Liver (tissue), 9 donors: ENCODE data around the gene ARIH2. TPM values are rescaled to one million over a fixed set of nuclear protein-coding genes. Genes with fewer than 3 reads are reported as not detected.

ENCODE experiments used
- DNase-seq: peaks from one replicate; pipeline ENCODE4 v3.0.0-alpha.2; 2017; ENCODE audit warnings: low spot score
- H3K27ac ChIP-seq, 2 donors: one replicate each; pipeline ENCODE4 v1.7.0; 2013; ENCODE audit warnings: inconsistent platforms in 2 of 2, low read length in 2 of 2, control low read depth in 1 of 2, low read depth in 1 of 2, mild to moderate bottlenecking in 1 of 2
- H3K27me3 ChIP-seq, 4 donors: one replicate each; pipeline versions ENCODE4 v1.6.1 to v1.7.0; 2013; ENCODE audit warnings: low read length in 3 of 4, inconsistent platforms in 1 of 4, mild to moderate bottlenecking in 1 of 4, moderate library complexity in 1 of 4; ENCODE audit not compliant: control insufficient read depth in 4 of 4, insufficient read depth in 4 of 4
- H3K36me3 ChIP-seq, 4 donors: one replicate each; pipeline versions ENCODE4 v1.6.1 to v1.7.0; 2013; ENCODE audit warnings: low read length in 3 of 4, mild to moderate bottlenecking in 3 of 4, low read depth in 1 of 4, moderate library complexity in 1 of 4; ENCODE audit not compliant: control insufficient read depth in 4 of 4, insufficient read depth in 3 of 4
- H3K4me1 ChIP-seq, 4 donors: one replicate each; pipeline versions ENCODE4 v1.6.1 to v1.7.0; 2013; ENCODE audit warnings: low read length in 3 of 4, mild to moderate bottlenecking in 3 of 4, moderate library complexity in 1 of 4; ENCODE audit not compliant: control insufficient read depth in 4 of 4, insufficient read depth in 4 of 4
- H3K4me3 ChIP-seq, 3 donors: one replicate each; pipeline versions ENCODE4 v1.6.1 to v1.7.0; 2013; ENCODE audit warnings: low read length in 3 of 3, control low read depth in 1 of 3, low read depth in 1 of 3, mild to moderate bottlenecking in 1 of 3
- H3K9ac ChIP-seq, 2 donors: one replicate each; pipeline ENCODE4 v1.7.0; 2013; ENCODE audit warnings: low read length in 2 of 2, mild to moderate bottlenecking in 2 of 2, moderate library complexity in 2 of 2, control low read depth in 1 of 2, low read depth in 1 of 2
- H3K9me3 ChIP-seq, 4 donors: one replicate each; pipeline versions ENCODE4 v1.6.1 to v1.7.0; 2013; ENCODE audit warnings: low read length in 3 of 4; ENCODE audit not compliant: control insufficient read depth in 4 of 4
- CTCF ChIP-seq: fragments of 150-350 bp; IDR thresholded peaks from 2 replicates; pipeline ENCODE4 v1.5.1; 2017; ENCODE audit warnings: improper control_type of control experiment, low read depth, low read length; ENCODE audit not compliant: missing input control
- EGR1 ChIP-seq, 2 donors: IDR thresholded peaks; 2 replicates each; pipeline ENCODE4 v1.6.1; 2016 to 2018; ENCODE audit warnings: antibody characterized with exemption in 2 of 2, low read depth in 2 of 2
- FOXA1 ChIP-seq: IDR thresholded peaks from 2 replicates; pipeline ENCODE4 v1.6.1; 2016; ENCODE audit warnings: antibody characterized with exemption
- GABPA ChIP-seq, 2 donors: IDR thresholded peaks in 1 of 2; conservative IDR thresholded peaks in 1 of 2; 2 replicates each; pipeline ENCODE4 v1.6.1; 2016; ENCODE audit warnings: antibody characterized with exemption in 2 of 2, mild to moderate bottlenecking in 1 of 2, moderate library complexity in 1 of 2
- HNF4A ChIP-seq, 2 donors: conservative IDR thresholded peaks; 2 replicates each; pipeline ENCODE4 v1.6.1; 2016; ENCODE audit warnings: antibody characterized with exemption in 2 of 2, mild to moderate bottlenecking in 2 of 2
- HNF4G ChIP-seq: IDR thresholded peaks from 2 replicates; pipeline ENCODE4 v1.6.1; 2016; ENCODE audit warnings: antibody characterized with exemption
- JUND ChIP-seq, 2 donors: IDR thresholded peaks; 2 replicates each; pipeline ENCODE4 v1.6.1; 2016; ENCODE audit warnings: antibody characterized with exemption in 2 of 2
- MAX ChIP-seq: IDR thresholded peaks from 2 replicates; pipeline ENCODE4 v1.6.1; 2016; ENCODE audit warnings: antibody characterized with exemption
- NR2F2 ChIP-seq: IDR thresholded peaks from 2 replicates; pipeline ENCODE4 v1.6.1; 2016; ENCODE audit warnings: antibody characterized with exemption
- RAD21 ChIP-seq, 2 donors: IDR thresholded peaks; 2 replicates each; pipeline ENCODE4 v1.6.1; 2016; ENCODE audit warnings: antibody characterized with exemption in 2 of 2, mild to moderate bottlenecking in 2 of 2
- TAF1 ChIP-seq: conservative IDR thresholded peaks from 2 replicates; pipeline ENCODE4 v1.6.1; 2016; ENCODE audit warnings: antibody characterized with exemption, mild to moderate bottlenecking
- WGBS: extraction: QIAGEN DNeasy Blood & Tissue Kit; methylation state at CpG from one replicate; pipeline ENCODE4 v1.1.7; 2013; 5-methylcytosine and 5-hydroxymethylcytosine counted together
- polyA plus RNA-seq, 2 donors: library from polyadenylated mRNA; stranded (reverse) in 1 of 2; unstranded in 1 of 2; fragments of 200-250 nt in 1 of 2; fragments of >200 nt in 1 of 2; fragmentation: Nextera tagmentation in 1 of 2; extraction: Ambion mirVana in 1 of 2; gene quantifications; one replicate each; pipeline versions ENCODE4 v1.2.1 to v1.2.3, GENCODE V29; 2013 to 2015
- total RNA-seq, 2 donors: library from RNA; depleted of rRNA; stranded (reverse); fragments of >200 nt; gene quantifications; one replicate each; pipeline ENCODE4 v1.2.3, GENCODE V29; 2014
- TF ChIP-seq, protein P1 (sequence below): IDR thresholded peaks from 2 replicates; pipeline ENCODE4 v1.6.1; 2016; ENCODE audit warnings: antibody characterized with exemption, mild to moderate bottlenecking
- TF ChIP-seq, protein P2 (sequence below): IDR thresholded peaks from 2 replicates; pipeline ENCODE4 v1.6.1; 2016; ENCODE audit warnings: antibody characterized with exemption
- TF ChIP-seq, protein P3 (sequence below): IDR thresholded peaks from 2 replicates; pipeline ENCODE4 v1.6.1; 2016; ENCODE audit warnings: antibody characterized with exemption
- donor health status: healthy.
- donor health status: healthy.
- donor health status: healthy.
- donor health status: healthy.
- donor health status: healthy.

Gene ARIH2
- total and polyA plus RNA-seq, 4 donors, result 24.8 to 63.5 (median 31.0) TPM

DNA sequence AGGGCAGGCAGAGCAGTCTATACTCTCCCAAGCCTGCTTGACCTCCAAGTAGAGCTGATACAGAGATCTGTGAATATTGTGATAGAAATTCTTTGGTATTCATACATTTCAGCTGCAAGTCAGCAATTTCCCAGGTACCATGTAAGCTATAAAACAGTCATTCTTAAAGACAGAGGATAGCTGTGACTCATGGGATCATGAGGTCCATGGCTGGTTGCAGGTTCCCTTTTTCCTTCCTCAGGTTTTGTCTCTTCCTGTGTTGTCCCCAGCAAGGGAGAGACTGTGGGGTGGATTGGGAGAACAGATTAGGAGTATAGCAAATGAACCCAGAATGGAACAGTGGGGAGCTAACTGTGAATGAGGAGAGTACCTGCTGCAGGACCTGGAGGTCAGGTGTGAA, 66.0 kb downstream of the ARIH2 start (continued):
- TF ChIP-seq, protein P1, sequence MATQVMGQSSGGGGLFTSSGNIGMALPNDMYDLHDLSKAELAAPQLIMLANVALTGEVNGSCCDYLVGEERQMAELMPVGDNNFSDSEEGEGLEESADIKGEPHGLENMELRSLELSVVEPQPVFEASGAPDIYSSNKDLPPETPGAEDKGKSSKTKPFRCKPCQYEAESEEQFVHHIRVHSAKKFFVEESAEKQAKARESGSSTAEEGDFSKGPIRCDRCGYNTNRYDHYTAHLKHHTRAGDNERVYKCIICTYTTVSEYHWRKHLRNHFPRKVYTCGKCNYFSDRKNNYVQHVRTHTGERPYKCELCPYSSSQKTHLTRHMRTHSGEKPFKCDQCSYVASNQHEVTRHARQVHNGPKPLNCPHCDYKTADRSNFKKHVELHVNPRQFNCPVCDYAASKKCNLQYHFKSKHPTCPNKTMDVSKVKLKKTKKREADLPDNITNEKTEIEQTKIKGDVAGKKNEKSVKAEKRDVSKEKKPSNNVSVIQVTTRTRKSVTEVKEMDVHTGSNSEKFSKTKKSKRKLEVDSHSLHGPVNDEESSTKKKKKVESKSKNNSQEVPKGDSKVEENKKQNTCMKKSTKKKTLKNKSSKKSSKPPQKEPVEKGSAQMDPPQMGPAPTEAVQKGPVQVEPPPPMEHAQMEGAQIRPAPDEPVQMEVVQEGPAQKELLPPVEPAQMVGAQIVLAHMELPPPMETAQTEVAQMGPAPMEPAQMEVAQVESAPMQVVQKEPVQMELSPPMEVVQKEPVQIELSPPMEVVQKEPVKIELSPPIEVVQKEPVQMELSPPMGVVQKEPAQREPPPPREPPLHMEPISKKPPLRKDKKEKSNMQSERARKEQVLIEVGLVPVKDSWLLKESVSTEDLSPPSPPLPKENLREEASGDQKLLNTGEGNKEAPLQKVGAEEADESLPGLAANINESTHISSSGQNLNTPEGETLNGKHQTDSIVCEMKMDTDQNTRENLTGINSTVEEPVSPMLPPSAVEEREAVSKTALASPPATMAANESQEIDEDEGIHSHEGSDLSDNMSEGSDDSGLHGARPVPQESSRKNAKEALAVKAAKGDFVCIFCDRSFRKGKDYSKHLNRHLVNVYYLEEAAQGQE, result no peak
- TF ChIP-seq, protein P2, sequence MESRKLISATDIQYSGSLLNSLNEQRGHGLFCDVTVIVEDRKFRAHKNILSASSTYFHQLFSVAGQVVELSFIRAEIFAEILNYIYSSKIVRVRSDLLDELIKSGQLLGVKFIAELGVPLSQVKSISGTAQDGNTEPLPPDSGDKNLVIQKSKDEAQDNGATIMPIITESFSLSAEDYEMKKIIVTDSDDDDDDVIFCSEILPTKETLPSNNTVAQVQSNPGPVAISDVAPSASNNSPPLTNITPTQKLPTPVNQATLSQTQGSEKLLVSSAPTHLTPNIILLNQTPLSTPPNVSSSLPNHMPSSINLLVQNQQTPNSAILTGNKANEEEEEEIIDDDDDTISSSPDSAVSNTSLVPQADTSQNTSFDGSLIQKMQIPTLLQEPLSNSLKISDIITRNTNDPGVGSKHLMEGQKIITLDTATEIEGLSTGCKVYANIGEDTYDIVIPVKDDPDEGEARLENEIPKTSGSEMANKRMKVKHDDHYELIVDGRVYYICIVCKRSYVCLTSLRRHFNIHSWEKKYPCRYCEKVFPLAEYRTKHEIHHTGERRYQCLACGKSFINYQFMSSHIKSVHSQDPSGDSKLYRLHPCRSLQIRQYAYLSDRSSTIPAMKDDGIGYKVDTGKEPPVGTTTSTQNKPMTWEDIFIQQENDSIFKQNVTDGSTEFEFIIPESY, result no peak

GRCh38 chr3:48985831-48986376, 67.3 kb downstream of the ARIH2 start:
- no peaks in the 10 kb centered on the region for H3K9me3 ChIP-seq

DNA sequence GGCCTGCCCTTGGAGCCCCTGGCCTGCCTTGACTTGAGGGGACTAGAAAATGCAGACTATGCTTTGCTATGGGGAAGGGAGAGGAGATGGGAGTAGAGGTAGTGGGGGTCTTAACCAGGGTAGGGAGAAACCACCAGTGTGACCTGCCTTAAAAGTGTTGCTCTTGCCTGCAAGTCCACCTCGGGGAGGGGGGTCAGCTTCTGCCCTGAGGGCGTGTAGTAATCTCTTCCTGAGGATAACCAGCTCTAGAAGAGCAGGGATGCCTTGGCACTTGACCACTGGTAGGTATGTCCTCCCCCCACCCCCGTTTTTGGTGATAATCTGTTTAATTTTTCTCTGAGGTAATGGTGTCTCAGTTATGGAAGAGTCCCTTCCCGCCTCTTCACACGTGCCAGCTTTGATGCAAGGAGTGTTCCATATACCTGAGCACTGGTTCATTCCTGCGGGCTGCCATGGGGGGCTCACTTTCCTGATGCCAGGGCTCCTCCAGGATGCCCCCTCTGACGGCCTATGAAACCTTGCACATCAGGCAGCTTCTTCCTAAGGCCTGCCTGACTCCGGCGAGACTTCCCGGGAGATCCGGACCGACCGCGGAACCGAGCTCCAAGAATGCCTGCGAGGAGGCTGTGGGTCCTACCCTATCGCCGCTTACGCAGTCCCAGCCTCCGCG, 70.6 kb downstream of the ARIH2 start:
- Histone ChIP-seq H3K4me3 (peak overlapping the region; percentile 62 to 93 (median 87)), H3K4me1 (peaks cover 3 to 22% (median 15%) of the 10 kb centered on the region in 4 donors), H3K27me3 (no peaks in the 10 kb centered on the region), H3K27ac (peak overlapping the region; percentile 70 to 79), H3K36me3 (peaks cover 0 to 16% (median 9%) of the 10 kb centered on the region in 4 donors), H3K9me3 (no peaks in the 10 kb centered on the region), H3K9ac (no peak overlapping the region)
- DNase-seq, result no peak
- 16% methylated on average over 21 of the region's 21 CpGs for WGBS
- TF ChIP-seq RAD21 (IDR thresholded peaks at IDR 0.05) (no peak), JUND (IDR thresholded peaks at IDR 0.05) (no peak), CTCF (no peak), HNF4A (conservative IDR thresholded peaks at IDR 0.05) (no peak), GABPA (IDR thresholded peaks at IDR 0.05 in 1 of 2, conservative IDR thresholded peaks at IDR 0.05 in 1 of 2) (no peak), FOXA1 (no peak), TAF1 (no peak), HNF4G (no peak), EGR1 (IDR thresholded peaks at IDR 0.05; ENCODE audit: low read depth in 2 of 2) (no peak), NR2F2 (no peak)
- TF ChIP-seq, protein P1, result no peak
- TF ChIP-seq, protein P3, sequence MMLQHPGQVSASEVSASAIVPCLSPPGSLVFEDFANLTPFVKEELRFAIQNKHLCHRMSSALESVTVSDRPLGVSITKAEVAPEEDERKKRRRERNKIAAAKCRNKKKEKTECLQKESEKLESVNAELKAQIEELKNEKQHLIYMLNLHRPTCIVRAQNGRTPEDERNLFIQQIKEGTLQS, result no peak

More at GRCh38 chr3:48985831-48986376, 67.3 kb downstream of the ARIH2 start:
- 91% methylated on average over 7 of the region's 7 CpGs for WGBS
- no peak for TF ChIP-seq TAF1
- TF ChIP-seq MAX, result no peak
- TF ChIP-seq FOXA1, result no peak
- TF ChIP-seq EGR1 (IDR thresholded peaks at IDR 0.05; ENCODE audit: low read depth in 2 of 2), result no peak
- Histone ChIP-seq H3K4me3 (no peak overlapping the region), H3K27me3 (no peaks in the 10 kb centered on the region), H3K4me1 (peaks cover under 1 to 17% (median 9%) of the 10 kb centered on the region in 4 donors), H3K36me3 (peaks cover 2 to 42% (median 30%) of the 10 kb centered on the region in 4 donors), H3K9ac (no peak overlapping the region), H3K27ac (no peak overlapping the region)
- DNase-seq, result no peak
